ENCODE data around the gene JAKMIP2. TPM values are rescaled to one million over a fixed set of nuclear protein-coding genes. Genes with fewer than 3 reads are reported as not detected.
"Not testable (repeated sequence)": the region's sequence is repeated elsewhere in the genome, so short reads cannot be mapped to it uniquely, and the experiment has no call there.

The JAKMIP2 gene
- polyA plus RNA-seq, 1 experiment = 0.02 TPM

GRCh38 chr5:147636729-147636984 is 145.9 kb downstream of the JAKMIP2 start:
- no peaks in the 10 kb centered on the region for H3K27me3 ChIP-seq (ENCODE audit: control insufficient read depth, insufficient read depth, low read length)
- TF ChIP-seq, protein P1, sequence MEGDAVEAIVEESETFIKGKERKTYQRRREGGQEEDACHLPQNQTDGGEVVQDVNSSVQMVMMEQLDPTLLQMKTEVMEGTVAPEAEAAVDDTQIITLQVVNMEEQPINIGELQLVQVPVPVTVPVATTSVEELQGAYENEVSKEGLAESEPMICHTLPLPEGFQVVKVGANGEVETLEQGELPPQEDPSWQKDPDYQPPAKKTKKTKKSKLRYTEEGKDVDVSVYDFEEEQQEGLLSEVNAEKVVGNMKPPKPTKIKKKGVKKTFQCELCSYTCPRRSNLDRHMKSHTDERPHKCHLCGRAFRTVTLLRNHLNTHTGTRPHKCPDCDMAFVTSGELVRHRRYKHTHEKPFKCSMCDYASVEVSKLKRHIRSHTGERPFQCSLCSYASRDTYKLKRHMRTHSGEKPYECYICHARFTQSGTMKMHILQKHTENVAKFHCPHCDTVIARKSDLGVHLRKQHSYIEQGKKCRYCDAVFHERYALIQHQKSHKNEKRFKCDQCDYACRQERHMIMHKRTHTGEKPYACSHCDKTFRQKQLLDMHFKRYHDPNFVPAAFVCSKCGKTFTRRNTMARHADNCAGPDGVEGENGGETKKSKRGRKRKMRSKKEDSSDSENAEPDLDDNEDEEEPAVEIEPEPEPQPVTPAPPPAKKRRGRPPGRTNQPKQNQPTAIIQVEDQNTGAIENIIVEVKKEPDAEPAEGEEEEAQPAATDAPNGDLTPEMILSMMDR (IDR thresholded peaks at IDR 0.05; ENCODE audit: low read depth, low read length) = no peak

DNA sequence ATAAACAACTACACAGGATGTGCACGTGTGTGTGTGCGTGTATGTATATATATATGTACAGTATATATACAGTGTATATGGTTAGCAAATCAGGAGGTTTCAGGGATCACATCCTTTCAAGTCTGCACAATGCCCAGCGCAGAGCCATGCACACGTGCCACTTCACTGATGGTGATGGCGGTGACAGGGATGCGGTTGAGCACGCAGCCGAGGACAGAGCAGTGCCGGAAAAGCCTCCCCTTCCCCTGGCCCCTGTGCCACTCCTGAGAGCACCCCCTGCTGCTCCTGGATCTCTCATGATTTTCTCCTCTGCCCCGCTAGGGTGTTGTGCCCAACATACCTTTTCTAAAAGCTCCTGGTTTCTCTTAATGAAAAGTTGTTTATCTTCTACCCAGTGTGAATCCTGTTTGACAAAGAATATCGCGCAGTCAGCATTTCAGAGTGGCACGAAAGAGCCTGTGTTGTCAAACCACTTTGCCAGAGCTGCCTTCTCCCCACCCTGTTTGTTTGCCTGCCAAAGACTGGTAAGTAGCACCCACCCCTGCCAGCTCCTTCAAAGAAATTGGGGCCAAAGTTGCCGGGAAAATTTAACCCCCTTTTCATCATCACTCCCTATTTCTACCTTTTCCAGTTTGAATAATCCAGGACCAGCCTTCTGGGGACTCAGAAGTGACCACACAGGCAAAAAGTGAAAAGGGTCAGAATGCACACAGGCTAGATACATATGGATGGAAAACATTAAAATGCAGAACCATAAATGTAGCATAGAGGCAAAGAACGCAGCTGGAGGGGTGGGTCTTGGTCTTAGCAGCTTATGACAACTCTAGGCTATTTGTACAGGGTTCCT is 146.4 kb downstream of the JAKMIP2 start:
- Histone ChIP-seq H3K27ac (ENCODE audit: low read depth, low read length) (no peak overlapping the region), H3K27me3 (ENCODE audit: control insufficient read depth, insufficient read depth, low read length) (no peaks in the 10 kb centered on the region), H3K4me3 (ENCODE audit: low read depth, low read length) (no peak overlapping the region), H3K9me3 (ENCODE audit: control insufficient read depth, insufficient read depth, low read length) (no peaks in the 10 kb centered on the region)
- DNase-seq (ENCODE audit: low read depth, low spot score) = no peak
- TF ChIP-seq, protein P1 (IDR thresholded peaks at IDR 0.05; ENCODE audit: low read depth, low read length) = no peak
- CTCF ChIA-PET = interaction anchor here (1.2 kb wide), 1 partner anchor 187 kb away, joined by 3 read pairs; no protein-coding TSS in a partner anchor
- POLR2A ChIA-PET = no interaction called here

More at GRCh38 chr5:147636729-147636984, 145.9 kb downstream of the JAKMIP2 start:
- no peak overlapping the region for H3K27ac ChIP-seq (ENCODE audit: low read depth, low read length)
- POLR2A ChIA-PET = no interaction called here
- no peak for DNase-seq (ENCODE audit: low read depth, low spot score)
- CTCF ChIA-PET = interaction anchor here (1.2 kb wide), 1 partner anchor 186 kb away, joined by 3 read pairs; no protein-coding TSS in a partner anchor
- no peak overlapping the region for H3K4me3 ChIP-seq (ENCODE audit: low read depth, low read length)
- H3K9me3 ChIP-seq (ENCODE audit: control insufficient read depth, insufficient read depth, low read length) = no peaks in the 10 kb centered on the region

GRCh38 chr5:147635439-147635838 is 147.1 kb downstream of the JAKMIP2 start:
- DNase-seq (ENCODE audit: low read depth, low spot score); H3K27me3 ChIP-seq (ENCODE audit: control insufficient read depth, insufficient read depth, low read length); CTCF ChIA-PET; H3K4me3 ChIP-seq (ENCODE audit: low read depth, low read length); H3K9me3 ChIP-seq (ENCODE audit: control insufficient read depth, insufficient read depth, low read length); POLR2A ChIA-PET; H3K27ac ChIP-seq (ENCODE audit: low read depth, low read length): not testable (repeated sequence)

DNA sequence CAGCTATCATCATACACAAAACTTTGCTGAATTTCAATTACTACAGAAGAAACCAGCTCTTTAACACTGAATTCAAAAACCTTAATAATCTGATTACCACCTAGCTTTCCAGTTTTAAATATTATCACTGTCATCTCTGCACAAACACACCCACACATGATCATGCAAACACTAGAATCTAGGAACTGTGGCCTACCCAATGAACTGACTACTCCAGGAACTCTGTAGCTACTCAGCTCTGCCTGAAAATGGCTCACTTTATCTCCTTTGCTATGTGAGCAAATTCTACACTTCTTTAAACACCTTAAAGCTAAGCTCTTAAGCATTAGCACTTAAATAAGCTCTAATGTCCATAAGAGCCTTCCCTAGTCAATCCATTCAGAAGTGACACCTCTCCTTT is 149.4 kb downstream of the JAKMIP2 start:
- no peak for DNase-seq (ENCODE audit: low read depth, low spot score)
- H3K27me3 ChIP-seq (ENCODE audit: control insufficient read depth, insufficient read depth, low read length) = no peaks in the 10 kb centered on the region
- CTCF ChIA-PET = interaction anchor here (0.9 to 7.0 kb wide), 2 partner anchors 189 to 409 kb away, joined by 4 to 96 read pairs; no protein-coding TSS in a partner anchor
- no peak overlapping the region for H3K4me3 ChIP-seq (ENCODE audit: low read depth, low read length)
- no peak overlapping the region for H3K27ac ChIP-seq (ENCODE audit: low read depth, low read length)
- H3K9me3 ChIP-seq (ENCODE audit: control insufficient read depth, insufficient read depth, low read length) = no peaks in the 10 kb centered on the region
- POLR2A ChIA-PET = no interaction called here
- TF ChIP-seq, protein P1 (IDR thresholded peaks at IDR 0.05; ENCODE audit: low read depth, low read length) = no peak

GRCh38 chr5:147631428-147632003 is 151.0 kb downstream of the JAKMIP2 start:
- no peak for DNase-seq (ENCODE audit: low read depth, low spot score)
- Histone ChIP-seq H3K27me3 (ENCODE audit: control insufficient read depth, insufficient read depth, low read length) (no peaks in the 10 kb centered on the region), H3K27ac (ENCODE audit: low read depth, low read length) (no peak overlapping the region), H3K4me3 (ENCODE audit: low read depth, low read length) (no peak overlapping the region), H3K9me3 (ENCODE audit: control insufficient read depth, insufficient read depth, low read length) (no peaks in the 10 kb centered on the region)
- POLR2A ChIA-PET = no interaction called here
- CTCF ChIA-PET = interaction anchor here (7.0 kb wide), 1 partner anchor 191 kb away, joined by 96 read pairs; no protein-coding TSS in a partner anchor
- TF ChIP-seq, protein P1 (IDR thresholded peaks at IDR 0.05; ENCODE audit: low read depth, low read length) = no peak
